Activated effector memory CD4-positive, alpha-beta T cell treated with anti-CD3 and anti-CD28 coated beads, Interleukin-2, amount 50 U/mL, for 16 hours (primary cell): ENCODE data around the gene ATXN1.
"Not testable (repeated sequence)": the region's sequence is repeated elsewhere in the genome, so short reads cannot be mapped to it uniquely, and the experiment has no call there.

Source experiments
- DNase-seq: peaks from one replicate; pipeline ENCODE4 v3.0.0-alpha.2; 2020

ATXN1 gene

DNA sequence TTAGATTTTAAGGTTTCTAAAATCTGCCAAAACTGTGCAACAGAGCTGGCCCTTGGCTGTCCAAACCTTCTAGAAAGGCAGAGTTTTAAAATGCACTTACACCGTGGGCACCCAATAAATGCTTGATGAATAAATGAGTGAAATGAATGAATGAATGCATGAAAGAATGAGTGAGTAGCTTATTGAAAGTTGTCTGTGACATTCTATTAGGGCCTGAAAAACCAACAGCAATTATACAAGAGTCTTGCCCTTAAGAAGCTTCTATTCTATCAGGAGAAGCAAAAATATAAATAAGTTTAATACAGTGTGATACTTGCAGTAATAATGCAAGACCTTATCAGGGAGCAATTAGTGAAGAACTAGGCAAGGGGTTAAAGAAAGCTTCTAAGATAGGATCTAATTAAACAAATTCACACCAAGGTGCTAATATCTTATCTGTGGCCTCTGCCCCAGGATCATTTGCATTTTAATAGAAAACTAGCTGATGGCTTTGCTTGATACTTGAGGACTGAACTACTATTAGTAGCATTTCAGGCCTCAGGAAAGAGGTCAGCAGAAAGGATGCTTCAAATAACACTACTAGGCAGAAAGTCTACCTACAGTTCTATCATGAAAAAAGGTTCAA is 292.2 kb downstream of the ATXN1 start:
- DNase-seq, result no peak

DNA sequence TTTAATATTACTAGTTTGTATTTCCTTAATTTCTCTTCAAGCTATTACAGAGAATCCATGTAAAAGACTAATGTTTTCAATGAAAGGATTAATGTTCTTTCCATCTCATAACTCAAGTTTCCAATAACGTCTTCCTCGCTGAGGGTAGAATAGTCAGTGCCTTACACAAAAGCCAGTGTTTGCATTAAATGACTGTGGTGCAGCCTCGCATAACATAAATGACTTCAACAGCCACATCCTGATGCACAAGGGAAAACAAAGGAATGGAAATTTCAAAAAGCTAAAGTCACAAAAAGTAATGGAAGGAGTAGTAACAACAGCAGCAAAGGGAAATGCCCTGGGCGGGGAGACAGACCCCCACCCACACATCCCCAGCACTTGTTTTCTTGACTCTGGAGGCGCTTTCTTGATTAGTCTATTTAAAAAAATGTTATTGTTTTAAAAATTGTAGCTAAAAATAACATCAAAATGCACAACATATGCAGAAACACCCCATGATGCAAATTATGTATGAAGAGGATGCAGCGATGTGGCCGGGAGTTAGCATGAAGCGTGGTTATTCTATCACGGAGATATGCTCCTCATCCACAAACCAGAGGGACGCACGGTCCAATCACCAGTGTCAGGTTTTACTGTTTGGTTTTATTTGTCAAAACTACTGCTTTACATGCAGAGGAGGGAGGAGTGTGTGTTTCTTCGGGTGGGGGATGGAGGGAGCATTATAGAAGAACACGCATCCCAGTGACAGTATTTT is 294.3 kb downstream of the ATXN1 start:
- DNase-seq, result no peak

DNA sequence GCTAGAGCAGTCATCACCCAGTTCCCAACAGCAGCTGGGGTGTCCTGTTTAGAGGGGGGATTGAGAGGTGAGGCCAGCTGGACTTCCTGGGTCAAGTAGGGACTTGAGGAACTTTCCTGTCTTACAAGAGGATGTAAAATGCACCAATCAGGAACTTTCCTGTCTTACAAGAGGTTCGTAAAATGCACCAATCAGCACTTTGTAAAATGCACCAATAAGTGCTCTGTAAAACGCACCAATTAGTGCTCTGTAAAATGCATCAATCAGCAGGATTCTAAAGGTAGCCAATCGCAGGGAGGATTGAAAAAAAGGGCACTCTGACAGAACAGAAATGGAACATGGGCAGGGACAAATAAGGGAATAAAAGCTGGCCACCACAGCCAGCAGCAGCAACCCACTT is 297.2 kb downstream of the ATXN1 start:
- no peak for DNase-seq

DNA sequence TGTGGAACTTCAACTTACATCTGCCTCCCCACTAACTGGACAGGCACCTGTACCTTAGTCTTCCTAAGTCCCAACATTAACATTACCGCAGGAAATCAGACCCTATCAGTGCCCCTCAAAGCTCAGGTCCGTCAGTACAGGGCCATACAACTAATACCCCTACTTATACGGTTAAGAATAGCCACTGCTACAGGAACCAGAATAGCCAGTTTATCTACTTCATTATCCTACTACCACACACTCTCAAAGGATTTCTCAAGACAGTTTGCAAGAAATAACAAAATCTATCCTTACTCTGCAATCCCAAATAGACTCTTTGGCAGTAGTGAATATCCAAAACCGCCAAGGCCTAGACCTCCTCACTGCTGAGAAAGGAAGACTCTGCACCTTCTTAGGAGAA is 298.0 kb downstream of the ATXN1 start:
- DNase-seq, result not testable (repeated sequence)

DNA sequence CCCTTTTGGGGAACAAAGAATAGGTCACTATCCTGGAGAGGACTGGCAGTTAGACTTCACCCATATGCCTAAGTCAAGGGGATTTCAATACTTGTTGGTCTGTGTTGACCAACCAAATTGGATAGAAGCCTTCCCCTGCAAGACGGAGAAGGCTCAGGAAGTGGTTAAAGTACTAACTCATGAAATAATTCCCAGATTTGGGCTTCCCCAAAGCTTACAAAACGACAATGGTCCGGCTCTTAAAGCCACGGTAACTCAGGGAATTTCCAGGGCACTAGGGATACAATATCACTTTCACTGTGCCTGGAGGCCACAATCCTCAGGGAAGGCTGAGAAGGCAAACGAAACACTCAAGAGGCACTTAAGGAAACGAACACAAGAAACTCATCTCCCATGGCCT is 299.8 kb downstream of the ATXN1 start:
- DNase-seq, result no peak

DNA sequence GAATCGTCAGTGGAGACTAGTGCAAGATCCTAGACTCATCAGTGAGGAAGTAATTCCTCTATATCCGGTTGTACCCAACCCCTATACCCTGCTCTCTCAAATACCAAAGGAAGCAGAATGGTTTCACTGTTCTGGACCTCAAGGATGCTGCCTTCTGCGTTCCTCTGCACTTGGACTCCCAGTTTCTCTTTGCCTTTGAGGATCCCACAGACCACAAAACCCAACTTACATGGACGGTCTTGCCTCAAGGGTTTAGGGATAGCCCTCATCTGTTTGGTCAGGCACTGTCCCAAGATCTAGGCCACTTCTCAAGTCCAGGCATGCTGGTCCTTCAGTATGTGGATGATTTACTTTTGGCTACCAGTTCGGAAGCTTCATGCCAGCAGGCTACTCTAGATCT is 301.8 kb downstream of the ATXN1 start:
- not testable (repeated sequence) for DNase-seq

DNA sequence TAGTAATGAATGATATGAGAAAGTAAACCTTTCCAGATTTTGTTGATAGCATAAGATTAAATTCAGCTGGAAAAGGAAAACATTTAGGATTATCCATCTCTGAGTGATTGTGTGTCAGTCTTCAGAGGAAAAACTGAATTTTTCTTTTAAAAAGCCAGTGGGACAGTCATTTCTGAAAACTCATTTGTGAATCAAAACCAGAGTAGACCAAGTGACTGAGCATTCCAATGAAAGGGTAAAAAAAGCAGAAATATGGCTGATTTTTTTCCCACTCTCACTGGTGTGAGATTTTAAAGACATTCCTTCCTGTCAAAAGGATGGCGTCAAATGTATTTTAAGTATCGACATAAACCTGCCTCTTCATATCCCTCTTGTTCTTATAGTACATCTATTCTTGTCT is 308.9 kb downstream of the ATXN1 start:
- no peak for DNase-seq

DNA sequence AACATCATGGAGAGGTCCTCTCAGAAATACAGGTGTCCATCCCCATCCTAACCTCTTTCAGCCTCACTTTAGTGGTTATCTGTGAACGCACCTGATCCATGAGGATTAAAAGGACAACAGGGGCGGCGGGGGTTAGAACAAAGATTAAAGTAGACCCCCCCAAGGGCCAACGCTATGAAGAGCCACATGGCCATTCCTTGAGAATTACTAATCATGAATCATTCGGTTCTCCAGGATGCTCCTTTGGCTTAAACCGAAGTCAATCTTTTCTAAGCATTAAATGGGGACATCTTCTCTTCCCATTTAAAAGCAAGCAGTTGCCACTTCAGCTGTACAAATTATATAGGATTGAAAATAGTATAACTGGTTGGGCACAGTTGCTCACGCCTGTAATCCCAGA is 310.4 kb downstream of the ATXN1 start:
- no peak for DNase-seq

DNA sequence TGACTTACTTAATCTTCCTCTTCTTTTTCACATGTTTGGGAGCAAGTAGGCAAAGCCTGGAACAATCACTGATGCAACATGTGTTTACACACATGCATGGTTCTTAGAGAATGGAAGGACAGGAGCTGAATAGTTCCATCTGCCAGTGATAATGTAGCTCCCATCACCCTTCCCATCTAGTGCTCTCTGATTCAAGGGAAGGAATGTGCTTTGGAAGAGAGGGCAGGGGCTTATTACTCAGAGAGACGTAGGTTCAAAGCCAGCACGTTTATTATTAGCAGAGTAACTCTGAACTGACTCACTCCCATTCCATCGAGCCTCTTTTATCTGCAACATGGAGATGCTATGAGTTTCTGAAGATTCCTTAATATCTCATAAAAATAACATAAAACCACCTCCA is 311.0 kb downstream of the ATXN1 start:
- no peak for DNase-seq

DNA sequence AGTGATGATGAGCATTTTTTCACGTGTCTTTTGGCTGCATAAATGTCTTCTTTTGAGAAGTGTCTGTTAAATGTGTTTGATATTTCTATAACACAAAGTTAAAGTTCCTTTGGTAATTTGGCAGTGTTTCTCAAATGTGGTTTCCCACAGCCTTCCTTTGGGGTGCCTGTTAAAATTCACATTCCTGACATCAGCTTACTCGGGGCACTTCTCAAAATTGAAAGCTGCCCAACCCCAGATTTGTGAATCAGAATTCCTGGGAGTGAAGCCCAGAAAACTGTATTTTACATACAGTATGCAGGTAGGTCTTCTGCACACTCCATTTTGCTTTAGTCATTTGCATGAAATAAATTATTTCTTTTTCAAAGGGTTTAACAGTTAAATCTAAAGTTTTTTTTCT is 315.0 kb downstream of the ATXN1 start:
- no peak for DNase-seq

DNA sequence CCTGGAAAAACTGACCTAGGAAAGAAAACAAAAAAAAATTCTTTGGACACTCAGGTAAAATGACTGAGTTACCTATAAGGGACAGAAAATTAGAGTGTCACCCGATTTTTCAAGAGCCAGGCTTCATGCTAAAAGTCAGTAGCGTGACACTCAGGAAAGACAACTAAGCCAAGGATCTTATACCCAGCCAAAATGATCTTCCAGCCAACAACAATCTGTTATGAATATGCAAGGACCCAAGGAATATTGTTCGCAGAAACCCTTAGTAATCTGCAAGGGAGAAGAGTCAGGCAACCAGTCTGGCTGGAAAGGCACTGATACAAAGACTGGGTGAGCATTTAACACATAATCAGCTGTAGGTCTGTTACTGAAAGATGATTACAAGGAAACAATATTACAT is 319.2 kb downstream of the ATXN1 start:
- no peak for DNase-seq

DNA sequence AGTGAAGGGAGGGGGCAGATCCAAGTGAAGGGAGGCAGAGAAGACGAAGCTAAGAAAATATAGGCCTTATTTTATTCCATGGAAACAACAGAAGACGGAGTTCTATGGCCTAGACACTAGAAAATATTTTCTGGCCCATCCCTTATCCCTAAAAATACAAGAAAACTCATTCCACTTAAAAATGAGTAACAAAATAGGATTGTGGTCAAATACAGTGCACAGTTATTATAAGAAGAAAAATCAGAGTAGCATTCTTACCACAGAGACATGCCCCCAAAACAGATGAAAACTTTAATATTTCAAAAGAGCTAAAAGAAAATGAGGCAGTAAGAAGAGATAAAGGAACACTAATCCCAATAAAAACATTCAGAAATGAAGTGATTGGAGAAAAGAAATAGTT is 320.0 kb downstream of the ATXN1 start:
- no peak for DNase-seq

DNA sequence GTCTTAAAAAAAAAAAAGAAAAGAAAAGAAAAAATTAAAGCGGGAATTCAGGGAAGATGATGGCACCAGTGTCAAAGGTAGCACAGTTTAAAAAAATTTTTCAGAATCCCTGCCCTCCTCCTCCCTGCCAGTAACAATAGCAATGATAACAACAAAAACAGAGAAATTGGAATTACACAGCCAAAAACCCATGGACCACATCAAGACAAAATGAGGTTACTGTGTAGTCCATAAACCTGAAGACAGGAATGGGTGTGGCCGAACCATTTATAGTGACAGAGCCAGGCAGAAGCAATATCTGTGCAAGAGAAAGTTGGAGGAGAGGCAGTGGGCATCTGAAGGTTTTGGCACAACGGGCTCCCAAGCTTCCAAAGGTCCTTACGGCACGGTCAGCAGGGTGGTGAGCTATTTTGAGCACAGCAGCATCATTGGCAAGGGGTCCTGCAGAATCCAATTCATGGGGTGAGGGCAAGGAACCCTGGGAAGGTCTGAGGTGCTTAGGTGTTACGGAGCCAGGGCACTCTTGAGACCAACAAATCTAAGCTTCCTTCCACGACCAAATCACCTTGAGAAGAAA is 320.5 kb downstream of the ATXN1 start:
- no peak for DNase-seq

DNA sequence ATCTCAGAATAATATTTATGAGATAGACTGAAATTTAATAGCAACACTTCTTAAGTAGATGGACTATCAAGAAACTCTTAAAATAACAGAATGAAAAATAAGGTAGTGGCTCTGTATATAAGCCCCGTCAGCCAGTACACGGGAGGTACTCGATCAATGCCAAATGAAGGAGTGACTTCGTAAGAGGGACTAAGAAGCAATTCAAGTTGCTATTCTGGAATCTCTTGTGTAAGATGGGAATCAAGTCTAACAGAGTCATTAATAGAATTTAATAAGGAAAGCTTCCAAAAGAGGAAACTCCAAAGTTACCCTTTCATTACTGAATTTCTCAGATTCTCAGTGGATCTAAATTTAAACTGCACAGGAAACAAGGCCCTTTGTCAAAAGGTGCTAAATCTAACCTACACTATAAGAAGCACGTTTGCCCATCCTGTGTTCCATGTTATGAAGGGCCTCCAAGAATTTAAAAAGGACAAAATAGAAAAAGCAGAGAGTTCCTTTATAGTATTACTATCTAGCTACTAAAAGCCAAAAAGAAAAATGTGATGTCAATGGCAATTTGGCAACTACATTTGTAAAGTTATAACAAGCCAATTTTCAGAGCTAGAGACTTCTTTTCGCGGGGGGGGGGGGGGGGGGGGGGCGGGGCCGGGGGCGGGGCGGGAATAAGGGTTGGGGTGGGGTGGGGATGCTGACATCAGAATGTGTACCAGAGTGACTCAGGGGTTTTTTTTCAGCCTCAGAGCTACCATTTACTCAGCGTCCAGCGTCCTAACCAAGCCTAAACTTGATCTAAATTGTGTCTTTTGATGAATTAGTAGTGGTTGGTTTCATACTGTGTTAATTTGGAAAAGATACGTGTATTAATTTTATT is 322.3 kb downstream of the ATXN1 start:
- no peak for DNase-seq

DNA sequence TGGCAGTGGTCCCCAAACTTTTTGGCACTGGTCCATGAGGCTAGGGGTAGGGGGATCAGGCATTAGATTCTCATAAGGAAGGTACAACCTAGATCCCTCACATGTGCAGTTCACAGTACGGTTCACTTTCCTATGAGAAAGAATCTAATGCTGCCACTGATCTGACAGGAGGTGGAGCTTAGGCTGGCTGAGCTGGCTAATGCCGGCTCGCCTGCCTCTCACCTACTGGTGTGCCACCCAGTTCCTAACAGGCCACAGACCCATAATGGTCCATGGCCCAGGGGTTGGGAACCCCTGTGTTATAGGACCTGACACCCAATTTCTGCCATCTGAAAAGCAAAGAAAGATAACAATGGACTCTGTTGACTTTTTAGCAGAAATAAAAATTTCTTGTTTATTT is 323.3 kb downstream of the ATXN1 start:
- DNase-seq, result peak; percentile 83

DNA sequence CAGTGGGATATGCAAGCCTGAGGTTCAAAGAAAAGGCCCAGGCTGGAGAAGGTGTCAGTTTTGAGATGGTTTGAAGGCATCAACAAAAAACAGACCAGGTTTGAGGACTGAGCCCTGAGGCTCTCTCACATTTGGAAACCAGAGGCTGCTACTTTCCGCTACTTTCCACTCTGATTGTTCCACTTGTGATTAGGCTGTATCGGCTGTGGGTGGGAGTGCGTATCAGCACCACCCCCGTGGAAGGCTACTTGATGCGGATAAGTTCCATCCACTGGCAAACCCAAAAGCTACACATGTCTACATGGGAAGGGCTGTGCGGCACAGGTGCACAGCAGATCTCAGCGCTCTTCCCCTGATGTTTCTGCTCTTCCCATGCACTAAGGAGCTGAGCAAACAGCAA is 324.2 kb downstream of the ATXN1 start:
- DNase-seq, result peak; percentile 82

DNA sequence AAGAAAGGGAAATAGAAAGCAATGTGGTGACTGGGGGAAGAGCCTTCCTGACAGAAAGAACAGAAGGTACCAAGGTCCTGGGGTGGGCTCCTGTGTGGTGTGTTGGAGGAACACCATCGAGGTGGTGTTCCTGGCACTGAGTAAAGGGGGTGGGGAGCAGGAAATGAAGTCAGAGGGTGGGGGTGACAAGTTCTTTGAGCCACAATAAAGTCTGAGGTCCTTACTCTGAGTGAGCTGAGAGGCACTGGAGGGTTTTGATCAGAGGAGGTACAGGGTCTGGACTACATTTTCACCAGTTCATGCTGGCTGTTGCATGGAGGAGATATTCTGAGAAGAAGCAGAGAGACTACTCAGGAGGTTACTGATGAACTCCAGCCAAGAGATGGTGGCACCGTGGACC is 324.7 kb downstream of the ATXN1 start:
- peak; percentile 78 for DNase-seq

DNA sequence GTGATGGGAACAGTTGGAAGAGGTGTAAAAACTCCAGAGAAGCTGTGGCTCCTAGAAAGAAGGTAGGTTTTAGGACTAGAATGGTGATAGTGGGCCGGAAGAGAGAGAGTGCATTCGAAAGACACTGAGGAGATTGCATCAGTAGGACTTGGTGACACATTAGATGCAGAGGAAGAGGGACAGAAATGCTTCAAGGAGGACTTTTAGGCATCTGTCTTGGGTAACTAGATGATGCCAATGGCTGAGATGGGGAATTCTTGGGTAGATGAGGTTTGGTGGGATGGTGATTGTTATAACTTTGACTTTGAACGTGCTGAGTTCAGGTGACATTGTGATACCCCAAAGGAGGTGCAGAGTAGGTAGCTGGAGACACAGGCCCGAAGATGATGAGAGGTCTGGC is 326.4 kb downstream of the ATXN1 start:
- no peak for DNase-seq

DNA sequence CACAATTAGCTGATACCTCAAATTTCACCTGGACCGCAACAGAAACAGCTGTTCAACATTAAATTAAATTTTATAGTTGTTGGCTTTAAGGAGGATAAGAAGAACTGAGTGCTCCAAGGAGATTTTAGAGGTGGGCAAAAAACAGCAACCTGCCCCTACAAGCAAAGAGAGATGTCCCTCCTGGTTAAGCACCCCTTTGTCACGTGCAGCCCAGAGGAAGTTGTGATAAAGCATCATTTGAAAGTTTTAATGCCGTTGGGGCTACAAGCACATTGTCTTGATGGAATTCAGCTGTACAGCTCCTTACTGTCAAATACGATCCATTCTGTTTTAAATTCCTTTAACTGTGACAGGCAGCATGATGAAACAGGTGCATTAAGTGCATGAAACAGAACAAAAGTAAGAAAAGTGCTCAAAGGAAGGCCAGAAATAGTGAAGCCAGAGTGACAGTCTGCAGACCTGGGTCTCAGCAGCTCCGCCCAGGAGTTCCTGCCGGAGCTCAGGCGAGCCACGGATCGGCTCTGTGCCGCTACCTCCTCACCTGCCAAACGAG is 327.8 kb downstream of the ATXN1 start:
- no peak for DNase-seq

DNA sequence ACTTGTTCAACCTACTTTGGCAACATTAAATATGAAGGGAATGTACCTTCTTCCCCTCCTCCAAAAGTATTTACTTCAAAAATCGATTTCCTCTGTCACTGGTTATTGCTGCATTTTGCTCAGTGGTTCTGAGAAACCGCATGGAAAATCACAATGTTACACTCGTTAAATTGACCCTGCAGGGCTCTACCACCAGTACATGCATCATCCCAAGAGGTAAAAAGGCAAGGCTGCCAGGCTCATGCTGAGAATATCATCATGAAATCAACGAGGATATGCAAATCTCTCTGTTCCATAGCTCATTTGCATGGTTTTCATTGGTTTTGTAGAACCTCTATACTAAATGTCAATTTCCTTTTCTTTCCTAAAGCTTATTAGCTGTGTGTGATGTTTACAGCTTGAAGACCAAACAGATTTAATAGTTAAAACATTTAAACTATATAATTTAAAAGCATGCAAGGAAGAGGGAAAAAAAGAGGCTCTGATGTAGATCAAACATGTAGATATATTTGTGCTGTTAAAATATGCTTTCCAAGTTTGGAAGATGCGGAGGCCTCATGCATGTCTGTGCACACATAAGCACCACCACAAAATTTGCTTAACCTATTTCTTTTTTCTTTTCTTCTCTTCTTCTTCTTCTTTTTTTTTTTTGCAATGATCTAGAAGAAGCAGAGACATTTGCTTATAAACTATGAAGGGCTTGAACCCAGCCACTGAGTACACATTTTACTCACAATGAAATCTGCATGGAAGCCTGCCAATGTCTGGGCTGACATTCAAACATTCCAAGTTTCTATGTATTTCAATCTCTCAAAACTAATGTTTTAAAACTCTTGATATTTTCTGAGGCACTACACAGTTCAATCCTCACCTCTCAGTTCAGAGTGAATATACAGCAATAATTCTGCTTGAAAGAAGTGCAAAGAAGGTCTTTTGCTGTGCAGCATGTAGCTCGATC is 328.9 kb downstream of the ATXN1 start:
- DNase-seq, result no peak

DNA sequence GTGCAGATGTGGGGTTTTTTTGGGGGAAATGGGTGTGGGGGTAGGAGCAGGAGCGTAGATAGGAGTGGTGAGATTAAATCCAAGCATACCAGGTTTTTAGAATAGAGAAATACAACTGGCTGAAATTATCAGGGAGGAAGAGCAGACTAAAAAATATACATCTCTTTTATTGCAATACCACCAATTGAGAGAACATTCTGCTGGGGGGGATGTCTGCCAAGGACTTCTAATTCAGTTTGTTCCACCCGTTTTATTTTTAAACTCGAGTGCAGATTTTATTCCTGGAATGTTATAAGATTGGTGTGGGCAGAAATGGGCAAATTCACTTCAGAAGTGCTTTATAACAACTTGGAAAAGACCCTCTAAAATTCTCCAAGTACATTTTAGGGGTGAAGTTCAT is 330.2 kb downstream of the ATXN1 start:
- DNase-seq, result no peak
